Ishikawa (cell line): Measurements from ENCODE around the gene ACTRT2.

Experiments used
- CEBPB ChIP-seq: IDR thresholded peaks from 2 replicates; pipeline ENCODE4 v1.6.1; 2012
- TEAD4 ChIP-seq: IDR thresholded peaks from 2 replicates; pipeline ENCODE4 v1.6.1; 2012
- YY1 ChIP-seq: IDR thresholded peaks from 2 replicates; pipeline ENCODE4 v1.6.1; 2012; ENCODE audit warnings: low read depth

GRCh38 chr1:3049164-3049563, 27.9 kb downstream of the ACTRT2 start:
- TF ChIP-seq TEAD4 (no peak), YY1 (no peak), CEBPB (no peak)
